T1000 (cell line): ENCODE results near the gene LPIN2.
"Not testable (repeated sequence)": the region's sequence is repeated elsewhere in the genome, so short reads cannot be mapped to it uniquely, and the experiment has no call there.

Source experiments
- DNase-seq: peaks from one replicate; lab custom pipeline; 2025; ENCODE audit warnings: mixed read lengths; lab: John Stamatoyannopoulos, UW

The LPIN2 gene

DNA sequence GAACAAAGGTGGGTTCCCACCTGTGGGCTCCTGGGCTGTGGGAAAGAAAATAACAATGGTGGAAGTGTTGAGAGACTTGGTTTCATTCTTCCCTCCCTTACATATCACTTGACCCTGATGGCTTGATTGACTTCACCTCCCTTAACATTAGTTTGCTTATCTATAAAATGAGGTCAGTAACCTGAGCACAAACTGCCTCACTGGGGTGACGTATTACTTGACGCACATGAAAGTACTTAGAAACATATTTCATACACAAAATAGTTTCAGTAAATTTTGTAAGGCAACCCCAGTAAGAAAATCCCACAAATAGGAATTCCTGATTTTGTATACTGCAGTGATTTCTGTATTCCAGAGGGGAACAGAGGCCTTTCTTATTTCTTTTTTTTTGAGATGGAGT, 29.4 kb upstream of the LPIN2 start:
- DNase-seq, result no peak

DNA sequence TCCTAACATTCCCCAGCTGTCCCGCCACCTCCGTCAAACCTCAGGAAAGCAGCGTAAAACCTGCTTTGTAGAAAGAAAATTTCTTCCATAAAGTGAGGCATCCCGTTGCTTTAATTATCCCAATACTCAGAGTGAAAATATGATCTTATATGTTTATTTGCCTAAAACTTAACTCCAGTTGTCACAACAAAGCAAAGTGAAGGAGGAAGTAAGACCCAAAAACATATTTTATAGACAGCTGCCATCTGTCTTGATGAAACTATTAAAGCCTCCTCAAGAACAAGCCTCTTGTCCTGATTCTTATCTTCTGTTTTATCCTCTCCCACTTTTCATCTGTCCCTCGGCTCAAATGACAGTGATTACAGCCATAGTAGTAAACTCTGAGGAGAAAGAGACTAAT, 28.9 kb upstream of the LPIN2 start:
- DNase-seq, result no peak

DNA sequence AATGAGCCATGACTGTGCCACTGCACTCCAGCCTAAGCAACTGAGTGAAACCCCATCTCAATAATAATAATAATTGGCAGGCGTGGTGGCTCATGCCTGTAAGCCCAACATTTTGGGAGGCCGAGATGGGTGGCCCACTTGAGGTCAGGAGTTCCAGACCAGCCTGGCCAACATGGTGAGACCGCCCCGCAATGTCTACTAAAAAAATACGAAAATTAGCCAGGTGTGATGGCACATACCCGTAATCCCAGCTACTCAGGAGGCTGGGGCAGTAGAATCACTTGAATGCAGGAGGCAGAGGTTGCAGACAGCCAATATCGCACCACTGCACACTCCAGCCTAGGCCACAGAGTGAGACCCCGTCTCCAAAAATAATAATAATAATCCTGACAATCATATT, 27.9 kb upstream of the LPIN2 start:
- DNase-seq, result no peak

DNA sequence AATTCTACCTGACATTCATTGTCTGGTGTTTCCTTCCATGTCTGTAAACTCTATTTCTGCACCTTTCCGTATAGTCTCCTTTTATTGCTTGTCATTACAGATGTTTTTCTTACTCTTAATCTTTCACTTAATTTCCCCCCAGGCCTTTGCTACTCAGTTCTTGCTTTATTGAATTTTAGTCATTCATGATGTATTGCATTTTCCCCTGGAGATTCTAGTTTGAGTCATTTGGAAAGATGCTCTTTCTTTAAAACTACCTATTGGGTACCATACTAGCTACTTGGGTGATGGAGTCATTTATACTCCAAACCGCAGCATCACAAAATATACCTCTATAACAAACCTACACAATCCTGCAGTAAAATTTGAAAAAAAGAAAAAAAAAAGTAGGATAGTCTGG, 27.2 kb upstream of the LPIN2 start:
- no peak for DNase-seq

DNA sequence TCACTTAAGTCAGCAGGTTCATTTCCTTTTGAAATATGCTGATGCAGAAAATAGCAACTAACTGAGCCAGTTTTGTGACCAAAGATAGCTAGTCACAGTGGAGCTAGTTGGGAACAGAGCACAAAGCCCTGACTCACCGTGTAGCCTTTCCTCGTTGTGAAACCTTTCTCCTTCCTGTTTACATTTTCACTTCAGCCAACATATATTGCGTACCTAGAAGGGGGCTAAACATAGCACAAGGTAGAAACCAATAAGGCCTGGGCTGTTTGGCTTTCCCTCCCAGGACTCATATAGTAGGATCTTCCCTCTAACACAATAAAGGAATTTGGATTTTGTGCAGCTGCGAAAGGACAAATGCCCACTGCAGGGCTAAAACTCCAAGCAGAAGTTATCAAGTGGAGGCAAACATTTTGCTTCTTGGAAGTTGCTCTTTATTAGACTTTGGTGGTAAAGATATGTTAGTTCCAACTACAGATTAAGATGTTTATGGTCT, 24.5 kb upstream of the LPIN2 start:
- no peak for DNase-seq

DNA sequence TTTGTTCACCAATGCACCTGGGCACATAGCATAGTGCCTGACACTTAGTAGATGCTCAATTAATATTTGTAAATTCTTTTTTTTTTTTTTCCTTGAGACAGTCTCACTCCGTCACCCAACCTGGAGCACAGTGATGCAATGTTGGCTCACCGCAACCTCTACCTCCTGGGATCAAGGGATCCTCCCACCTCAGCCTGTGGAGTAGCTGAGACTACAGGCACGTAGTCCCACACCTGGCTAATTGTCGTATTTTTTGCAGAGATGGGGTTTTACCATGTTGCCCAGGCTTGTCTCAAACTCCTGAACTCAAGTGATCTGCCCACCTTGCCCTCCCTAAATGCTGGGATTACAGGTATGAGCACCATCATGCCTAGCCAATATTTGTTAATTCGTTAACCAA, 23.2 kb upstream of the LPIN2 start:
- DNase-seq, result no peak

DNA sequence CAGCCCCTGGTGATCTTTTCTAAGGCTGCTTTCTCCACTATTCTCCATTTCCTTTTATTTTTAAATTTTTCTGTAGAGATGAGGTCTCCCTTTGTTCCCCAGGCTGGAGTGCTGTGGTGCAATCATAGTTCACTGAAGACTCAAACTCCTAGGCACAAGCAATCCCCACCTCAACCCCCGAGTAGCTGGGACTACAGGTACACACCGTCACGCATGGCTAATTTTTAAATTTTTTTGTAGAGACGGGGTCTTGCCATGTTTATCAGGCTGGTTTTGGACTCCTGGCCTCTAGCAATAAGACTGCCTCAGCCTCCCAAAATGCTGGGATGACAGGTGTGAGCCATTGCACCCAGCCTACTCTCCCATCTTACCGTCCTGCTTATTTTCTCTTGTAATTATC, 22.7 kb upstream of the LPIN2 start:
- DNase-seq, result no peak

DNA sequence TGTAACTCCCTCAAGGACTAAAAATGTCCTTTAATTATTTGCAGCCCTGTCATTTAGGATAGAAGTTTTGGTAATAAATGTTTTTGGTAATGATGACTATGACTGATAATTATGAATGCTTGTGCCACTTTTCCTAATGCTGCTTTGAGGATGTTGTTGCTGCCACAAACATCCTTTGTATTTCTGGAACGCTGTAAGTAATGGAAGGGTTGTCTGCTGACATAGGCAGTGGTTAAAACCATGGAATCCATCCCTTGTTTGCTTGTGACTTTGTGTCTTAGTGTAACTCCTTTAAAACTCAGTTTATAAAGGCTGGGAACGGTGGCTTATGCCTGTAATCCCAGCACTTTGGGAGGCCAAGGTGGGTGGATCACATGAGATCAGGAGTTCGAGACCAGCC, 19.8 kb upstream of the LPIN2 start:
- no peak for DNase-seq

DNA sequence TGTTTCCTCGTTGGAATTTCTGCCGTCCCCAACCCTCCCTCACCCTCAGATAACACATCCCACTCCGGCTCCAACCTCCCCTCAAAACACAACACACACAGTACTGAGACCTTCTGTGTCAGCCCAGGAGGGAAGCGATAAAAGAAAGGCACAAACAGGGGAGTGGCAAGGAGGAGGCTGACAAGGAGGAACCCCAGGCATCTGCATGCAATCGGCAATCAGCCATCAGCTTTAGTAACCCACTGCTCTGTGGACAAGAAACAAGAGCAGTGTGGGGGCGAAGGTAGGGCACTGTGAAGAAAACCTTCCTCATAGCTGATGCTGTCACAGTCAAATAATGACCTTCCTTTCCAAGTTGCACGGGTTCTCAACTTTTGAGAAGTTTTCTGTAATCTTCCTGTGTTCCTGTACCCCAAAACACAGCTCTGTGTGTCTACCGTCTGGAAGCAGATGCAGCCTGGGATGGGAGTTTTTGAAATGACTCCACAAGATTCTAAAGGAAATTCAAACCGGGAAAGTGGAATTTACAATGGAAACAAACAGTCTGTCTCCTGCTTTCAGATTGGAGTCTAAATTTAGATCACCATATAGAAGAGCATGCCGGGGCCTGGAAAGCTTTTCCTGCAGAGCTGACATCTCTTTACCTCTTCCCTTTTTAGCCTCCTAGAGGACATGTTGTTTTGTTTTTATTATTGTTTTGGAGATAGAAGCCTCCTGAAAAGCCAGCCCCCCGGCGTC, 16.4 kb upstream of the LPIN2 start:
- DNase-seq, result no peak

DNA sequence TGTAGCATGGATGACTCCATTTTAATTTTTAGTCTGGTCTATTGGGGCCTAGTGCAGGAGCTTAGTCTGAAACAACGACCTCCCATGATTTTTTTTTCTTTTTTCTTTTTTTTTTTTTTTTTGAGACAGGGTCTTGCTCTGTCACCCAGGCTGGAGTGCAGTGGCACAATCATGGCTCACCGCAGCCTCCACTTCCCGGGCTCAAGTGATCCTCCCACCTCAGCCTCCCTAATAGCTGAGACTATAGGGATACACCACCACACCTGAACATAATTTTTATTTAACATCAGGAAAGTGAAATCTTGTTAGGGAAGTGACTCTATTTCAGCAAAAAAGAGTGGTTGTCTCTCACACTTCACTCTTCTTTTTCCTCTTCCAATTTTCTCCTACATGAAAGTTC, 15.2 kb upstream of the LPIN2 start:
- DNase-seq, result not testable (repeated sequence)

DNA sequence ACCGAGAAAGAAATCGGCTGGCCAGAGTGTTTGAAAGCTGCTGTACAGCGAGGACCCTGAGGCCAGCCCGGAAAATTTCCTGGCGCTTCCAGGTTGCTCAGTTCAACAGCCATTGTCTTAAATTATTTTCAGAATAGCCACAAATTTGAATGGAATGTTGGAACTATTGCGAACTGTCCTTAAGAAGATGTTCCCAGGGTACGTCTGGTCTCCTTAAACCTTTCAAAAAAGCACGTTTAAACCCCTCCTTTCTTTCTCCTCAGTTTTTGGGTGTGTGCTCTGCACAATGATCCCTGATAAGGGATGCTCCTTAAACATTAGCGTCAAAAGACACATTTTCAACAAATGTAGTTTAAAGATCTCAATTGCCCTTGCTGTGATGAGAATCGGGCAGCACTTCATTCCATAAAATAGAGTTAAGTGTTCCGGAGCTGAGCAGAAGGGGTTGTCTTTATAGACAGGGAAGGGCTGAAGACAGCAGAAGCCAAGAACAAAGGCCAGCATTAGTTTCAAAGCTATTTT, 14.5 kb upstream of the LPIN2 start:
- no peak for DNase-seq

DNA sequence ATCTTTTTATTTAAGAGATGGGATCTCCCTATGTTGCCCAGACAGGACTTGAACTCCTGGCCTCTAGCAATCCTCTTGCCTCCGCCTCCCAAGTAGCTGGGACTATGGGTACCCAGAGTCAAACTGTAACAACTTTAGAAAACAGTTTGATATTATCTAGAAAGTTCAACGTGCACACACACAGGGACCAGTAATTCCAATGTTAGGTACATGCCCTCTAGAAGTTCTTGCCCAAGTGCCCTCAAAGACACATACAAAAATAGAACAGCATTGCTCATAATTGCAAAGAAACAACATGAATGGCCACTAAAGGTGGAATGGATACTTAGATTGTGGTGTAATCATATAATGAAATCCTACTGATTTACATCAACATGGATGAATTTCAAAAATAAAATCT, 12.6 kb upstream of the LPIN2 start:
- DNase-seq, result no peak

DNA sequence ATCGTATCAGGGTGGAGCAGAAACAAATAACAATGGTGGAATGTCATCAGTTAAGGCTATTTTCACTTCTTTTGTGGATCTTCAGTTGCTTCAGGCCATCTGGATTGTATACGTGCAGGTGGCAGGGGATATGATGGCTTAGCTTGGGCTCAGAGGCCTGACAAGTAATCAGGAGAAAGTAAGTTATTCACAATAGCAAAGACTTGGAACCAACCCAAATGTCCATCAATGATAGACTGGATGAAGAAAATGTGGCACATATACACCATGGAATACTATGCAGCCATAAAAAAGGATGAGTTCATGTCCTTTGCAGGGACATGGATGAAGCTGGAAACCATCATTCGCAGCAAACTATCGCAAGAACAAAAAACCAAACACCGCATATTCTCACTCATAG, 10.7 kb upstream of the LPIN2 start:
- DNase-seq, result not testable (repeated sequence)

DNA sequence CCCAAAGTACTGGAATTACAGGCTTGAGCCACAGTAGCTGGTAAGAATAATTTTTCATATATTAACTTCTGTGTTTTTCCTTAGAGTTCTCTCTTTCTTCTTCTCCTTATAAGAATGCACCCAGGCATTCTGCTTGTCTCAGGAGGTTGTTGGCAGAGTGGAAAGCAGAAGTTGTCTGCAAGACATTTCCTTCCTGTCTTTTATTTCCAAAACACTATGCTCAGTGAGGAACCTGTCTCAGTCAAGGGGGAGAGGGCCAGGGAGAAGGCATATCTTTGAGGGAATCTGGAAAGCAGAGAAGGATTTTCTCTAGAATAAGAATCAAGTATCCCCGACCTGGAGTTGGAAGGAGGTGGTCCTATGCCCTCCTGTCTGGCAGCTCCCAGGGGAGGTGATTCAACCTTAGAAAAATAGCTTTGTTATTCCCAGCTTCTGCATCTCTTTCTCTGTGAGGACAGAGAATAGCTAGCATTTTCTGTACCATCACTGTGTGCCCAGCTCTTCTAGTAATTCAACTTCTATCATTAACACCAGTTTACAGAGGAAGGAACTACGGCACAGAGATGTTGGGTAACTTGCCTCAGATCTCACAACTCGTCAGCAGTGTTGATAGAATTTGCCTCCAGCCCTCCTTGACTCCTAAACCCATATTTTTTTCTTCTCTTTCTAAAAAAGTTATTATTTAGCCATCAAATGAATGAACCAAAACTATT, 3.8 kb upstream of the LPIN2 start:
- DNase-seq, result no peak

DNA sequence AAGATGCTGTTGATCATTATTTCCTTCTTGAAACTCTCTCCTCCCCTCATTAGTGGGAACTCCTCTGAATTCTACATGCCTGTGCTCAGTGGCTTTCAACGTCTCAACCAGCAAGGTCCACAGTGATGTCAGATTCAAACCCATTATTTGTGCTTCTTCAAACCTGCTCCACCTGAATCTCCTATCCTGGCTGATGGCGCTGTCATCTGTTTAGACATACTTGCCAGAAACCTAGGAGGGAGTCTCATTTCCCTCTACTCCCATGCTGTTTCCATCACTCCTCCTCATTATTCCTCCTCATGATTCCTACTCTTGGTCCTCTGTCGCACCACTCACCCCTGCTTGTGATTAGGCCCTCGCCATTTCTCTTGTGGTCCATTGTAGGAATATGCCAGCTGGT, 2.9 kb upstream of the LPIN2 start:
- DNase-seq, result no peak

DNA sequence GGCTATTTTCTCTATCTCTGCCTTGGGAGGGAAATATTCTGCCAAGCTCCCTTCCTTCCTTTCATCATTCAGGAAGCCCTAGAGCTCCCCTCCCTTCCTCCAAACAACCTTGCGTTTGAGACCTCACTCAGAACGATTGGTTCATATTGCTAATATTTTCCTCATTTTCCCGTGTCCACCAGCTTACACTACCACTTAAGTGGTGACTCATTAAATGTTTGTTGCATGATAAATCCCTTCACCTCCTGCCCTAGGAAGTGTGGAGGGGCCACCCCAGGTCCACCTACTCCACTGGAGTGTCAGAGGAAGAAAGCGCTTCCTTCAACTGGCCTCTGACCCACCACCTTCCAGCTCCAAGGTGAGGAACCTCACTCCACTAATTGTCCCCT, 2.3 kb upstream of the LPIN2 start:
- no peak for DNase-seq

DNA sequence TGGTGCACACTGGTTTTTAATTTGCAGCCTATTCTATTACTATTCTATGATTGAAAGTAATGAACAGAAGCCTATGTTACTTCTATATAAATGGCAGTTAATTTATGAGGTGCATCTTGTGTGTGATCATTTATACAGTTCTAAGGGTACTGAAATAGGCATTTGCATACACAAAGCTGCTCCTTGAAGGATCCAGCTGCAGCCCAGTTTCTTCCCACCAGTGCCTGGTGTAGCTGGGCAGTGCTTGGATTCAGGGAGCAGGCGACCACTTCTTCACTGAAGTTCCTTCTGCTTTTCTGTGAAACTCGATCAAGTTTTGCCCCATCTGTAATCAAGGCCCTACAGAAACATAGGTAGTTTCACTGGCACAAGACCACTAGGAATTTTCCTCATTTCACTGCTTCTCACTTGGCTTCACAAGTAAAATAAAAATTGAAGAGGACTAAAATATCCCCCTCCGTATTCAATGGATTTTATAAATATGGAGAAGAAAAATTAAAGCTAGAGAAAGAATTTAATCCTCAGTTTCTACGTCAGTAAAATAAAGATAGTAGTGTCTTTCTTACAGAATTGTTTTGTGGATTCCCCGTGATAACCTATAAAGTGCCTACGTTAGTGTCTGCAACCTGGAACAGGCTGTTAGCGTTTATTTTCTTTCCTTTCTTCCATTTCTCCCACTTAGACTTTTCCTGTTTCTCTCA, 1.7 kb upstream of the LPIN2 start:
- DNase-seq, result no peak

DNA sequence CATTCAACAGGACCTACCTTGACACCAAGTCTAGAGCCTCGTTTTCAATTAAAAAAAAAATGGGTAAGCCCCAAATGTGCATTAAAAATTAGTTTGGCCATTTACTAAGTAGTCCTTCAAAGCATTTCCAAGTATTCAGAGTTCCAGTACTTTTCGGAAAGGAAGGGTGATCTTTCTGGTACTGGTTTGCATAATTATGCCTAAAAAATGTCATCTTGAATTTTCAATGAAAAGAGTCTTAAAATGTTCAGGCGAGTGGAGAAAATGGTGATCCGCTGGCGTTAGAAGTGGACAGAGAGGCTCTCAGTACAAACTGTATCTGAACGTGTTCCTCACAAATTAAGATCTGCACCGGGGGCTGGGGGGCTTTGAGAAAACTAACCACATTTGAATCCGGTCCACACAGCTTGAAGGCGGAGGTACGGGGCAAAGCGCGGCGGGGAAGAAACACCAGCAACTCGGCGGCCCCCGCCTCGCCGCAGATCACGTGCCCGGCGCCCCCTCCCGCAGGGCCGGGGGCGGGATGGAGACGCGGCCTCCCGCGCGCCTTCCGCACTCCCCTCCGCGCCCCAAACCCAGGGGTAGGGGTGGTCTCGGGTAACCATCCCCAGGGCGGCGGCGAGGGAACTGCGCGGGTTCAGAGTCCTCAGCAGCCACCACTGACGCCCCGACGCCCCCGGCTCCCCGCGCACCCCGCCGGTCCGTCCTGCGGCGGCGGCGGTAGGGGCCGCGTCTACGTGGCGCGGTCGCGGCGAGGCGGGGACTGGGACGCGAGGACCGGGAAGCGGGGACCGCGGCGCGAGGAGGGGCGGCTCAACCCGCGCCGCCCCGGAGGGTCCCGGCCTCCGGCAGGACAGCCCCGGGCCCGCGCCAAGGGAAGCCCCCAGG, 564 bp downstream of the LPIN2 start:
- no peak for DNase-seq

DNA sequence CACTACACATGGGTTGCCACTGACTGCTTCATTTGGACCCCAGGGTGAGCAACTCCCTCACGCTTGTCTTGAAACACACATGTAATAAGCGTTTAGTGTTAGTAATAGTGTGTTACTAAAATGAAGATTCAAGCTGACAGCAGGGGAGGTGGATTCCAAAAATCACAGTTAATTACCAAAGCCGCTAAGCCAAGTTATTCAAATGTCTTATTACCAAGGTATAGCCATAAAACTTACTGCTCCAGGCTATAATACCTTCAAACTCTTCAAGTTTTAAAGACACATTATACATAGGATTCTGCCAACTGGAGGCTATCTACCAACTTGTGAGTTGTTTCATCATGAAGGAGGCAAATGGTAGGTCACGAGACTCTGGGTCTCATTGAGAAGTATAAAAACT, 2.9 kb downstream of the LPIN2 start:
- no peak for DNase-seq

DNA sequence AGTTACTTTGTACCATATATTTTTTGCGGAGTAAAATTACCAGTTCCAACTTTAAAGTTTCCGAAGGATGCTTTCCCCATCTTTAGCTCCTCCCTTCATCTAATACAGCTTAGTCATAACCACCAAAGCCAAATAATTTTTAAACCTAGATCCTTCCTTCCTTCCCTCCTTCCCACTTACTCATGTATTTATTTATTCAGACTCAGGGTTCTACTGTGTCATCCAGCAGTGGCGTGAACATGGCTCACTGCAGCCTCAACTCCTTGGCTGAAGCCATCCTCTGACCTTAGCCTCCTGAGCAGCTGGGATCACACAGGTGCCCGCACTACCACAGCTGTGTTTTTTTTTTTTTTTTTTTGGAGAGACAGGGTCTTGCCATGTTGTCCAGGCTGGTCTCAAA, 4.4 kb downstream of the LPIN2 start:
- no peak for DNase-seq

DNA sequence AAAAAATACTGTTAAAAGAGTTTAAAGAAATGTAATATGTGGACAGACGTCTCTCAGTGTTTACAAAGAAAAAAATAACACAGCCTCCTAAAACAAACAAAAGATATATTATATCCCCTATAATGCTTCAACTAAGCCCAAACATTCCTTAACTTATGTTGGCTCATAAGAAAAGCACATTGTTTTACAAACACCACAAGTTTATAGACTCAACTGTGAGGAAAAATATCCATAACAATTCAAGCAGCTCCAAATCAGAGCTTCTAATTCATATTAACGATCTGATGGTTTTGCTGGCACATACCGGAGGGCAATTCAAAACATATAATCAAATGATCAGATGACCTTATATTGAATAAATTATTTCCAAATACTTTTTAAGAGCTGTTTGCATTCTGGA, 5.5 kb downstream of the LPIN2 start:
- DNase-seq, result no peak

DNA sequence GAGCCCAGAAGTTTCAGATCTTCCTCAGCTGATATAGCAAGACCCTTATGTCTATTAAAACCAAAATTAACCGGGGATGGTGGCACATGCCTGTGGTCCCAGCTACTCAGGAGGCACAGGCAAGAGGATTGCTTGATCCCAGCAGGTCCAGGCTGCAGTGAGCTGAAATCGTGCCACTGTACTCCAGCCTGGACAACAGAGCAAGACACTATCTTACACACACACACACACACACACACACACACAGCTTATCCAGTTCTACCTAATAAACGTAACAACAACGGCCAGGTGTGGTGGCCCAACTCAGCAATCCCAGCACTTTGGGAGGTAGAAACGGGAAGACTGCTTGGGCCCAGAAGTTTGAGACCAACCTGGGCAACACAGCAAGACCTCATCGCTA, 7.5 kb downstream of the LPIN2 start:
- DNase-seq, result no peak
